ENCODE results near the gene ABLIM2.

The ABLIM2 gene

DNA sequence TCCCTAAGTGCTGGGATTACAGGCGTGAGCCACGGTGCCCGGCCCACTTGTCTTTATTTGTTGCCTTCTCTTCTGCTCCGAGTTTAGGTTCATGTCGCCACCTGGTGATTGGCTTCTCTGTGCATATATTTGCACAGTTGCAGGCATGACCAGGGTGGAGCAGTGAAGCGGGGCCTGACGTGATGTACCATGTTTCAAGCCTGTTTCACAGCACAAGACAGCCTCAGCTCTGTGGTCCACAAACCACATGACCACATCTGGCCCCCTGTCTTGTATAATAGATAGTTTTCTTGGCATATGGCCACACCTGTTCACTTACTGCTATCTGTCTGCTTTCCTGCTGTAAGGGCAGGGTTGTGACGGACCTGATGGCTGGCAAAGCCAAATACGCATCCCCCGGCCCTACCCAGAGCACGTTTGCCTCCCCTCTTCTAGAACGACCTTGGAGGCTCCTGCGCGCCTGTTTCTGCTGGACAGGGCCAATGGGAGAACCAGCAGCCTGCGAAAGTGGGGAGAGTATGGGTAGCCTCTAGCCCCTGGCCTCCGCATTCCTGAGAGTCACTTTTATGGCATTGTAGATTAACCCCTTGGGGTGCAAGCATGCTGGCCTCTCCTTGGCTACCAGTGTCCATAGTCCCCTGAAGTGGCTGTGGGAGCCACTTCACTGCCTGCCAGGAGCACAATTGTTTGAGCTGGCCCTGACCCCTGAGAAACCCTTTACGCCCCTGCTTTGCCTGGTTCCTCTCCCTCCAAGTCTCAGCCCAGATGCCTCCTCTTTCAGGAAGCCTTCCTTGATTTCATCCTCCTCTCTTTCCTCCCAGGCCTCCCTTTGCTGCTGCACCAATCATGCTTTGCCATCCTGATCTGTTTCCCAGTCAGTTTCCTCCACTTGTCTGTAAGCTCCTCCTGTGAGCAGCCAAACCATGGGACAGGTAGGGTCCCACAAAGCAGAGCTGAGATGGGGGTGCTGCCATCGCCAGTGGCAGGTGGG, 34.4 kb upstream of the ABLIM2 start:
- DNase-seq: peak; percentile 20

DNA sequence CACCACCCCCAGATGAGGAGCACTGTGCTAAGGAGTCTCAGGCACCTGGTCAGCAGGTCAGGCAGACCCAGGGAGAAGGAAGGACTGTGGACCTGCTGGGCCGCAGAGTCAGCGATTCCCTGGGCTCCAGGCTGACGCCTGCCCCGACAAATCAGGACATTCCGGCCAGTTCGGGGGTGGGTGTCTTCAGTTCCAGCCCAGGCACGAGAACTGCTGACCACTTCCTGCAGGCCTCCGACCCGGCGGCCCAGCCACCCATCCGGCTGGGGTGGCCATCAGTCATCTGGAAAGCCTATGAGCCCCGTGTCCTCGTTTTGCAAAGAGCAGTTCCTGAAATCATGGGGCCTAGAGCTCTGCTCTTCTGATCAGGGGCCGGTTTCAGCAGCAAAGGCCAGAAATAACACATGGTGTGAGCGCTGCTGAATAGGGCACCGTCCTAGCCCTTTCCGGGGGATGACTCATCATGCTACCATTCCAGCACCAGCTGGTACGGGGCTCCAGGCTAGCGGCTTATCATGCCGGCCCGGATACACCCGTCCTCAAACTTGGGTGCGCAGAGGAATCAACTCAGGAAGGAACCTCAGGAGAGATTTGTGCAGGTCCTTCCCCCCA, 32.6 kb upstream of the ABLIM2 start:
- no peak for DNase-seq

DNA sequence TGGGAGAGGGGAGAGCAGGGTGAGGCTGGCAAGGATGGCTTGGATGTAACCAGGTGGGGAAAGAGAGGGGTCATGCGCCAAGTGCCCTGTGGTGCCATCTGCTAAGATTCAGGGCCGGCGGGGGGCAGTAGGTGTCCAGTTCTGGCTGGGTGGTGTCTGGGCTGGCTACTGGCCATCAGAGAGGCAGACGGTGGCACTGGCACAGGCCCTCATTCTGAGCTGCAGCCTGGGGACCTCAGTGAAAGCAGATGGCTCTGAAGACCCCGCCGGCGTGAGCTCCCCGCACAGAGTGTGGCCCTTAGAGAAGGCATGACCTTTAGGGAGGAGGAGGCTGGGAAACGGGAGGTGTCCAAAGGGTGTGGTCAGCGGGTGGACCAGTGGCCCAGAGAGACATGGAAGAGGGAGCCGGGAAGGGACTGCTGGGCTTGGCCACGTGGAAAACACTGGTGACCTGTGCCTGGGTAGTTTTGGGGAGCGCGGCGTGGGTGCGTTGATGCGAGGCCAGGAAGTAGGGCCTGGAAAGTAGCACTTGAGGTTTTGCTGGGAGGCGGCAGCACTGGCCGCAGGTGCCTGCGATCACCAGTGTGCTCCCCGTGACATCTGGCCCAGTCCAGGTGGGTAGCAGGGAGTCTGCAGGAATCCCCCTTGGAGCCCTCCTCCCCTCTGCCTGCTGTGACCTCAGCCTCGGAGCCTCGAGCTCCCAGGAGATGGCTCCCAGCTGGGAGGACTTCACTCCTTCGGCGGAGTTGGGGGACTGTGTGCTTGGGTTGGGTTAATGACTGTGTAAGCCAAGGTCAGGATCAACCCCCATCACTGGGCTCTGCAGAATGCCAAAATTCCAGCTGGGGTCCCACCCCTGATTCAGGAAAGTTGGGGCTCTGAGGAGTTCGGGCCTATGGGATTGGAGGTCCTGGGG, 31.2 kb upstream of the ABLIM2 start:
- no peak for DNase-seq

DNA sequence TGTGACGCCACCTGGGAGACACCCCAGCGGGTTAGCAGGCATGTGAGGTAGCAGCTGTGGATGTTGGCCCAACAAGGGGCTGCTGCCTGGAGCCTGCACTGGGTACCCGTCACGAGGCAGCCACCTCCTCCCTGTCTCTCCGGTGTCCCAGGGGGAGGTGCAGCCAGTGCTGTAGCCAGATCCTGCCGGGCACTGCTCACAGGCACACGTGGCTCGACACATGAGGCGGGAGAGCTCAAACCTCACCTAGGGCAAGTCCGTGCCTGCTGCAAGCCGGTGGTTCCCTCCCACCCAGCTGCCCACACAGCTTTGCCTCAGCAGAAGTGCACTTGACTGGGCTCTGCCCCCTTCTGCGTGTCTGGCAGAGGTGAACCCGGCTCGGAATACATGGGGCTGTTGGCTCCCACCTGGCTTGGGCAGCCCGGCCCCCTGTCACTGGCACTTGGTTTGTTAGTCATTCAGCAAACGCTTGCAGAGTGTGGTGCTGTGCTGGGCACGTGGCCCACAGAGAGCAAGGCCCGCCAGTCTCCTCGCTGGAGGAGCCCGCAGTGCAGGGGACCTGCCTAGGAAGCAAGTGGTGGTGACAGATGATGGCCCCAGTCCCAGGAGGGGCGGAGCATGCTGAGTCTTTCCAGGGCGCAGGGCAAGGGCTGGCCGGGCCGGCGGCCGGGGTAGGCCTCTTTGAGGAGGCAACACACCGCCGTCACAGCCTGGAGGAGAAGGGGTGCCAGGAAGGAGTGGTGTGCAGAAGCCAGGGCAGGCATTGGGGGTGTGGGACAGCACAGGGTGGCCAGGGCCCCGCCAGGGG, 30.3 kb upstream of the ABLIM2 start:
- no peak for DNase-seq

DNA sequence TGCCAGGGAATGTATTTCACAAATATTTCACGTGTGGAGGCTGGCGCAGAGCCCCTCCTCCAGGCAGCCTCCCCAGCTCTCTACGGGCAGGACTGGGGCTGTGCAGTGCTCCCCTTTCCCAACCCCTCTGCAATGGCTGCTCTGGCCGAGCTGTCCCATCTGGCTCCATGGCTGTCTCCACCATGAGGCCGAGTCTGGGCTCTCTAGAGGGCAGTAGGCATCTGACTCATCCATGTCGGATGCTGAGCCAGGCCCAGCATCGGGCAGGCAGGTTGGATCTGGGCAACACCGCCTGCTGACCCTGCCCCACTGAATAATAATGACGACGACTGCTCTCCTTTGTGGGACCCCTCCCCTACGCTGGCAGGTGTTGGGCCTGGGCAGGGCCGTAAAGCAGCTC, 29.5 kb upstream of the ABLIM2 start:
- DNase-seq: no peak

DNA sequence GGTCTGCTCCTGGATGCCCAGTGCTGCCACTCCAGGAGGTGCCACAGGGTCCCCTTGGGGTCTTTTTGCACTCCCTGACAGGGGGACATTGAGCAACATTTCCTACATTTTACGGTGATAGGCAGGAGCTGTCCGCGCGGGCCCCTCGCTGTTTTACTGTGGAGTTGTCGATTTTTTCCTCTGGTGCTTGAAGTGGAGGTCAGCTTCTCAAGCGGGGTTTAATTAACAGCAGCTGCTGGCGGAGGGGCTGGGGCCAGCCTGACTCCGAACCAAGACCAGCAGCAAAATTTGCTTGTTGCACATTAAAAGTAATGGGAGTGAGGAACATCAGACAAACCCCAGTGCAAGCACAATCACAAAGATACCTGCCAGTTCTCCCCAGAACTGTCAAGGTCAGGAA, 27.3 kb upstream of the ABLIM2 start:
- no peak for DNase-seq

DNA sequence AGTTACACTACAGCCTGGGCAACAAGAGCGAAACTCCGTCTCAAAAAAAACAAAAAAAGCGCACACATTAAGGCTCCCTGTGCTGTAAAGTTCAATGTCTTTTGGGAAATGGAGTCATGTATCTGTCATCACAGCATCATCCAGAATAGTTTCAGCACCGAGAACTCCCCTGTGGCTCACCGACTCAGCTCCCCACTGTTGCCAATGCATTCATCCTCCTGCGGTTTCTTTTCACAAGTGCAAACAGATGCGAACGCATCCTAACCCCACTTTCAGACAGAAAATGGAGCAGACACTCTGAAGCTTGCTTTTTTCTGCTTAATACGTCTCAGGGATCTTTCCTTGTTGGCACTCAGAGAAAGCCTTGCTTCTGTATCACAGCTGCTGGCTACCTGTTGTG, 26.7 kb upstream of the ABLIM2 start:
- DNase-seq: no peak

DNA sequence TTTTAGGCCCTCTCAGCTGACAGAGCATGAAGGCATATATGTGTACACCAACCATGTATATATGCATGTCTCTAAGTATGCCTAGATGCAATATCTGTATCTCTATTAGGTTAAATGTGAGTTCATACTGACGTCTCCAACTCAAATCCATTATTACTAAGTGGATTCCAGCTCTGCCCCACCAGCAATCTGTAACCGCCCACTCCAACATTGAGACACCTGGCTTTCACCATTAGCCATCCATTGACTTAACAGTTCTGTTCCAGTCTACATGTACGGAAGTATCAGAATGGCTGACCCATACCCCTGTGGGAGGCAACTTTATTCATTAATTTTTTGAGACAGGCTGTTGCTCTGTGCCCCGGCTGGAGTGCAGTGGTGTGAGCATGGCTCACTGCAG, 25.4 kb upstream of the ABLIM2 start:
- no peak for DNase-seq

DNA sequence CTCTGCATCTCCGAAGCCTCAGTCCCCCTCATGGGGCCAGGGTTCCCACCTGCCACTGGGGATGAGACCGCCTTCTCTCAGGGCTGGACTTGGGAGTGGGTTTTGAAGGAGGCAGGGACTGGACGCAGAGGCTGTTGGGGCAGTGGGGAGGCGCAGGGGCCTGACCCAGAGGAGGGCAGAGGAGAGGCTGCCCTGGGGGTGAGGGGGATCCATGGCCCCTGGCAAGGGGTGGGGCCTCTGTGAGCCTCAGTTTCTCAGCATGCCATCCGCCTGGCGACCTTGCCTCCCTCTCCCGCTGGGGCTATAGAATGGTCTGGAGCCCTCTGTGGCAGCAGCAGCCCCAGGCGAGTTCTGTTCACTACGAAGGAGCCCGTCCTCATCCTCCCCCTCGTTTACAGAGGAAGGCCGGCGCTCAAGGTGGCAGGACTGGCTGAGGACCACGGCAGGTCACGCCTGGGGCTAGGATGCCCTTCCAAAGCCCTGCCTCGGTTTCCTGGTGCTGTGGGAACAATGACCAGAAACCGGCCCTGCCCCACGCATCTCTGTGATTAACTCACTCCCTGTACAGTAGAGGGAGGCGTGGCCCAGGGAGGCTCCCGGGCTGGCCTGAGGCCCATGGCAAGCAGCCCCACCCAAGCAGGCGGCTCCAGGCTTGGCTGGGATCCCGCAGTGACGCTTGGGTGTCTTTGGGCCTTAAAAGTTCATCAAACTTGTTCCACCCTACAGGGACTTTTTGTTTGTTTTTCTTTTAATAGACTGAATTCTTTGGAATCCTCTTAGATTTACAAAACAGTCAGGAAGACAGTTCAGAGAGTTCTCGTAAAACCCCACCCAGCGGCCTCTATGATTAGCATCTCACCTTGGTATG, 24.5 kb upstream of the ABLIM2 start:
- DNase-seq: no peak

DNA sequence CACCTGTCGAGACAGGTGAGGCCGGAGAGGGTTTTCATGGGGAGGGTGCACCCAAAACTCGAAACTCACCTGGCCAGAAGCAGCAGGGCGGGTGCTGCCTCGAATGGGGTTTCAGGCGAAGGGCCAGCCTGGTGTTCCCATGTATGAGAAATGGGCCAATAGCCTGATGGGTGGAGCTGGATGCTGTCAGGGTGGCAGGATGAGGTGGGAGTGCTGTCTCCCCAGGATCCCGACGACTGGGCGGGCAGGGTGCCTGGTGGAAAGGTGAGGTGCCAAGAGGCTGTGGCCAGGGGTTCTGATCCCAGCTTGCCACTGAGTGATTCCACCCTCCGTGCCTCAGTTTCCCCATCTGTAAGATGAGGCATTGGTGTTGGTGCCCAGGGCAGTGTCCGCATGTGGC, 23.7 kb upstream of the ABLIM2 start:
- no peak for DNase-seq

DNA sequence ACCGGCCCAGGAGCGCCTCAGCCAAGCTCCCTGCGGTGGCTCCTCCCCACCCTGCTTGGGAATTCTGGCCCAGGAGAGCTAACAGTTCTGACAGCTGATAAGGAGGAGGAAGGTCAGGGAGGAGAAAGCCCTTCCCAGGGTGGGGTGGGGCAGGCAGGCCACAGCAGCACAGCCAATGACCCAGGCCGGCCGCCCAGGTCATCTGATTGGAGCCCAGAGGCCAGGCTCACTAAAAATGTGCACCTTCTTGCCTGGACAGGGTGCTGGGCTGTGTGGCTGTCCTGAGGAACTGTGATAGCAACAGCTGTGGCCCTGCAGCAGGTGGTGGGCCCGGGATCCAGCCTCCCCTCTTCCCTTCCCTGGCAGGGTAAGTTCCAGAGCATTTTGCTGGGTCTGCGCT, 23.2 kb upstream of the ABLIM2 start:
- no peak for DNase-seq

DNA sequence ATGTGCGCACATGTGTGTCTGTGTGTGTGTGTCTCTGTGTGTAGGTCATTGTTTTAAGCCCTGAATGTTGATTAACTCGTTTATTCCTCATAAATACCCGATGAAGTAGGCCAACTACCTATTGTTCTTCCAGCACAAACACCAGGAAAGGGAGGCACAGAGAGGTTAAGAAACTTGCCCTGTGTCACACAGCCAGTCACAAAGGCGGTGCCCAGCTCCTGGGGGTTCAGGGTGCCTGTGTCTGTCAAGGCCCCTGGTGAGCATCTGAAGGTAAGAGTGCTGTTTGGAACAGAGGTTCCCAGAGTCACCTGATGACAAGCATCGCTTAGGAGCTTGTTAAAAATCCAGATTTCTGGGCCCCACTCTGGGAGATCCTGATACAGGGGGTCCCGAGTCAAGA, 22.5 kb upstream of the ABLIM2 start:
- no peak for DNase-seq

DNA sequence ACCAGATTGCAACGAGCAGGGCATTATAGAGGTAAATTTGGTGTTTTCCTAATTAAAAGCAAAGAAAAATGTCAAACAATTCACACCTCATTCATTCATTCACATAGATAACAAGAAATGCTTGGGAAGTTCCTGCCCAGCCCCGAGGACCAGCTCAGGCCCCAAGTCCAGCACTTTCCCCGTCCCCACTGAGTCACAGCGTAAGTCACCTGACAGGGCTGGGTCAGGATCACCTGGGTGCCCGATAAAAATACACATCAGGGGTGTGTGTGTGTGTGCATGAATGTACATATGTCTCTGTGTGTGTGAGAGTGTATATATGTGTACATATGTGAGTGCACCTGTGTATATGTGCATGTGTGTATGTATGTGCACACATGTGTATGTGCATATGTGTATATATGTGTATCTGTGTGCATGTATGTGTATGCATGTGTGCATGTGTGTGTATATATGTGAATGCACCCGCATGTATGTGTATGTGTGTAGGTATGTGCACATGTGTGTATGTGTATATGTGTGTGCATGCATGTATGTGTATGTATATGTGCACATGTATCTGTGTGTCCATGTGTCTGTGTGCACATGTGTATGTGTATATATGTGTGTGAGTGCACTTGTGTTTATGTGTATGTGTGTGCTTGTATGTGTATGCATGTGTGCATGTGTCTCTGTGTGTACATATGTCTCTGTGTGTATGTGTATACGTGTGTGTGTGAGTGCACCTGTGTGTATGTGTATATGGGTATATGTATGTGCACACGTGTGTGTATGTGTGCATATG, 21.9 kb upstream of the ABLIM2 start:
- DNase-seq: no peak

DNA sequence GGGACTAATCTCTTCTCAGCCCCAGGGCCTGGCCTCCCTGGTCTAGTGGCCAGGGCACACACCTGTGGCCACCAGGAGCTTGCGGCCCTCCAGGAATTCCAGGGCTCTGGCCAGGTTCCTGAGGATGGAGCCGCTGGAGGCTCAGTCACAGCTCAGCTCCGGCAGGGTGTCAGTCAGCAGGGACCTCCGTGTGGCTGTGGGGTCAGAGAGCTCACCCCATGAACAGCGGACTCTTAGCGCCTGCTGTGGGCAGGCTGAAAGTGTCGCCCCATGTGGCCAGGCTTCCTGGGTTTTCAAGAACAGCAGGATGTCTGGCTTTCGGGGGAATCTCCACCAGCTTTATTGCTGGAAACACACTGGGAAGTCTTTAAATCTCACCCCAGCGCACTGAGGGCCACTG, 21.2 kb upstream of the ABLIM2 start:
- DNase-seq: no peak

DNA sequence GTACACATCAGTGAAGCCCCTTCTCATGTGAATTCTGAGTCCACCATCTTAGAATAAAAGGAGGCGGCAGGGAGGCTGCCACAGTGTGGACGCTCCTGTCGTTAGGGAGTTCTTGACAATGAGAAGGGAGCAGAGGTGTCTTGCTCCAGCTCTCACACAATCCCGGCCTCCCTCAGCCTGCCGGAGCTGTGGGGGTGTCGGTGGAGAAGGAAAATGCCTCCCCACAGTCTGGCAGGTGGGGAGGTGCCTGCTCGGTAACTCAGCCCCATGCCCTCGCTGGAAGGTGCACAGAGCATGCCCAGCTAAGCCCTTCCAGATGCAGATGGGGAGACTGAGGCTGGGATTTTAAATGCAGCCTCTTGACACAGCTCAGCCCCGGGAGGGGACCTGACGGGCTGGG, 20.5 kb upstream of the ABLIM2 start:
- no peak for DNase-seq

DNA sequence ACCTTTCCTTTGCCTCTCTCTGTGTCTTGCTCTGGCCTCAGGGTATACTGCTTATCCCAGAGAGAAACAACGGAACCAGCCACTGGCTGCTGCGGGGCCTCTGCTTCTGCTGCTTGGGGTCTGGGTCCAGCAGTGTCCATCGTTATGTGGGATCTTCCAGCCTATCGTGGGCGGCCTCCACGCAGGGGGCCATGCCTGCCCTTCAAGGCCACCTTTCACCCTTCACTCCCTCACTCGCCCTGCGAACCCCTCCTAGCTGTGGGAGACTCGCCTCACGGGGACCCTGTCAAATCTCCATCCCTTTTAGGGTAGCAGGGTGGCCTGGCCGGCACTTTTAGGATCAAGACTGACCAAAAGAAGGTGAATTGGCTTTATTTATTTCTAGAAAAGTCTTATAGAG, 19.3 kb upstream of the ABLIM2 start:
- no peak for DNase-seq

DNA sequence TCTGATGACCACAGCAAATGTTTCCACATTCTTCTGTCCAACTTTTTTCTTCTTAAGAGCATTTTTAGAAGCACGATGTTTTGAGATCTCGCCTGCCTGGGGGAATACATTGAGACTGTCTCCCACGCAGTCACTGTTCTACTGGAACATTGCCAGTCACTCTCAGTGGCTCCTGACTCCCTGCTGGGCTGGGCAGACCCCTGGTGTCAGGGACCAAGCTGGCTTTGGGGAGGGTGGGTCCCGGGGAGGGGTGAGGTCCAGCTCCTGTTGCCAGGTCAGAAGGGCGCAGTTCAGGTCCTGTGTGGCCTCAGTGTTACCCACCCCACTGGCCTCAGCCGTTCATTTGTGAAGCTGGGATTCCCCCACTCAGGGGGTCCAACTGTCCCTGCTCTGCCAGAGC, 18.9 kb upstream of the ABLIM2 start:
- no peak for DNase-seq

DNA sequence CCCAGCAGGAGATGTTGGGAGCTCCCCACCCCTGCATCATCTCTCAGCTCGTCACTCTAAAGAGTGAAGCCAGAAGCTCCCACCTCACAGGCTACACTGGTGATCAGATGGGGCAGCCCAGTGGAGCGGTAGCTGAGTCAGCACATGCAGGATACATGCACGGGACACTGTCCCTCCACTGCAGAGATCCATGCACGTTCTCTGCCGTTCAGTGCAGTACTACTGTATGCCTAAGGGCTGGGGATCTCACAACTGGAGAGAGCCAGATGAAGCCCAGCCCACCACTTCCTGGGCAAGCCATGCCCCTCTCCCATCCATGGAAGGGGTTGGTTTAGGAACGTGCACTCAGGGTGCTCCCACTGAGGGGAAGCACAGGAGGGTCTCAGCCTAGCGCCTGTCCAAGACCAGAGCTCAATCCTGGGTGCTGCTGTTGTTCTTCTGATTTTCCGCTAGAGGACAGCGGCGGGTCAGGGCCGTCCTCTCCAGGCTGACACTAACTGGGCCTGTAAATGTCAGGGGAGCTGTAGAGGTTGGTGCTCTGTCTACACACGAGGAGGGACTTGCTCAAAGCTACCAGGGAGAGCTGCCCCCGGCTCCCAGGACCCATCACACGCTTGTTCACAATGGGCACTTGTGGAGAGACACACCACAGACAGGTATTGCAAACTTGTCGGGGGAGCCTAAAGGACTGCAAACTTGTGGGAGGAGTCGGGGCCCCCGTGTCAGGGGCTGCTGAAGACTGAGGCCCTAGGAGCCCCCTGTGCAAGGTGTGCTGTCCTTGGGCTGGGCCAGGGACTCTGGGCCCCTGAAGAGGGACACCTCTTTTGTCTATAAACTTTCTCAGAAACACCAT, 18.2 kb upstream of the ABLIM2 start:
- peak; percentile 46 for DNase-seq

DNA sequence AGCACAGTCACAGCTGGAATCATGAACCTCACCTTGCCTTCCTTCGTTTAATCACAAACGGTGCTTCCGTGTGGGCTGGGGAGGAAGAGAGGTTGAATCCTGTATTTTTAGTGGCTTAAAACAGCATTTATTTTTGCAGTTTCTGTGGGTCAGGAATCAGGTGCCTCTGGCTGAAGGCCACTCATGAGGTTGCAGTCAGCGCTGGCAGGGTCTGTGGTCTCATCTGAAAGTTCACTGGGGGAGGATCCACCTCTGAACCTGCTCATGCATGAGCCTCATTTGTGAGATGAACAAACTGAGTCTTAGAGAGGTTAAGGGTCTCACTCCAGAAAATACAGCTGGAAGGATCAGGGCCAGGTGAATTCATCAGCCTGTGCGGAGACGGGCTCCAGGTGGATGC, 17.1 kb upstream of the ABLIM2 start:
- no peak for DNase-seq

DNA sequence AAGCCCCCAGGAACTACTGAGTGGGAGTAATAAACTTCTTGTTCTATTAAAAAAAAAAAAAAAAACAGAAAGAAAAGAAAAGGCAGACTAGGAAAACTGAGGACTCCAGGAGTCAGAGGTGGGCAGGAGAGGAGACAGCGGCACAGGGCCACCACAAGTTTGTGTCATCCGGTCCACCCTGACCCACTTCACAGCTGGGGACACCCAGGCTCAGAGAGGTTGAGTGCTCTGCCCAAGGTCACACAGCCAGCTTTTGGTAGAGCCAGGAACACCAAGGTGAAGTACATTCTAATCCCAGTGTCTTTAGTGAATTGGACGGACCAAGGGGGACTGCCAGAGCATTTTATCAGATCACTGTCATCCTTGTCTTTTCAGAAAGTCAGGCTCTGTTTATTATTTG, 16.4 kb upstream of the ABLIM2 start:
- no peak for DNase-seq

Data from CD4-positive, alpha-beta T cell treated with Interleukin-12 subunit alpha and Interleukin-12 subunit beta, for 1 hour (primary cell).